Loucy (cell line): ENCODE measurements around the gene UNC13B.
"Not testable (repeated sequence)": the region's sequence is repeated elsewhere in the genome, so short reads cannot be mapped to it uniquely, and the experiment has no call there.

ENCODE experiments used
- H2AFZ ChIP-seq: fragments of 200-600 bp; sonication (generic); 2 replicates; pipeline ENCODE4 v1.6.0; 2016; ENCODE audit warnings: antibody characterized with exemption, mild to moderate bottlenecking, low read length, moderate library complexity
- H3F3A ChIP-seq: fragments of 200-600 bp; 2 replicates; pipeline ENCODE4 v1.6.0; 2016; ENCODE audit warnings: antibody characterized with exemption, low read depth, mild to moderate bottlenecking
- H3K27me3 ChIP-seq: fragments of 200-600 bp; sonication (generic); 2 replicates; pipeline ENCODE4 v1.6.1; 2014; ENCODE audit warnings: low read length, mild to moderate bottlenecking; ENCODE audit not compliant: insufficient read depth, poor library complexity, severe bottlenecking
- H3K36me3 ChIP-seq: fragments of 200-600 bp; sonication (generic); 2 replicates; pipeline ENCODE4 v1.6.1; 2016; ENCODE audit warnings: low read length; ENCODE audit not compliant: insufficient read depth
- H3K4me1 ChIP-seq: fragments of 200-600 bp; sonication (generic); 2 replicates; pipeline ENCODE4 v1.5.1; 2014; ENCODE audit warnings: low read length, mild to moderate bottlenecking; ENCODE audit not compliant: insufficient read depth, poor library complexity, severe bottlenecking
- H3K4me2 ChIP-seq: fragments of 200-600 bp; sonication (generic); 2 replicates; pipeline ENCODE4 v1.6.0; 2014; ENCODE audit warnings: antibody characterized with exemption, low read length, low read depth, mild to moderate bottlenecking; ENCODE audit not compliant: poor library complexity, severe bottlenecking
- H3K4me3 ChIP-seq: fragments of 200-600 bp; sonication (generic); 2 replicates; pipeline ENCODE4 v1.5.1; 2014; ENCODE audit warnings: low read length, mild to moderate bottlenecking, mixed read lengths; ENCODE audit not compliant: poor library complexity, severe bottlenecking
- H3K79me2 ChIP-seq: fragments of 200-600 bp; sonication (generic); 2 replicates; pipeline ENCODE4 v1.6.1; 2014; ENCODE audit warnings: low read length; ENCODE audit not compliant: insufficient read depth
- H3K9ac ChIP-seq: fragments of 200-600 bp; sonication (generic); 2 replicates; pipeline ENCODE4 v1.6.0; 2014; ENCODE audit warnings: mild to moderate bottlenecking, low read depth, low read length, moderate library complexity; ENCODE audit not compliant: poor library complexity, severe bottlenecking
- H3K9me2 ChIP-seq: fragments of 200-600 bp; sonication (generic); replicated peaks from 2 replicates; pipeline ENCODE4 v1.6.1; 2016; ENCODE audit warnings: low read depth, low read length, mixed read lengths
- H3K9me3 ChIP-seq: fragments of 200-600 bp; sonication (generic); 2 replicates; pipeline ENCODE4 v1.6.1; 2014; ENCODE audit warnings: mild to moderate bottlenecking, antibody characterized with exemption, low read length, low read depth; ENCODE audit not compliant: insufficient read depth
- H4K20me1 ChIP-seq: fragments of 200-600 bp; sonication (generic); 2 replicates; pipeline ENCODE4 v1.6.0; 2014; ENCODE audit warnings: antibody characterized with exemption, low read length, mild to moderate bottlenecking; ENCODE audit not compliant: insufficient read depth, poor library complexity, severe bottlenecking
- CTCF ChIP-seq: fragments of 200-600 bp; sonication (generic); conservative IDR thresholded peaks from 2 replicates; pipeline ENCODE4 v1.5.1; 2014; ENCODE audit warnings: mild to moderate bottlenecking, antibody characterized with exemption, low read length
- EZH2phosphoT487 ChIP-seq: fragments of 200-600 bp; IDR thresholded peaks from 2 replicates; pipeline ENCODE4 v1.6.1; 2018; ENCODE audit warnings: antibody characterized with exemption, mild to moderate bottlenecking, moderate library complexity, borderline replicate concordance

Gene UNC13B

GRCh38 chr9:35179347-35180280 is 17.8 kb downstream of the UNC13B start:
- Histone ChIP-seq H3K27me3 (no peaks in the 10 kb centered on the region), H3K9ac (no peak overlapping the region), H3K4me3 (no peak overlapping the region), H3K9me2 (no peaks in the 10 kb centered on the region), H2AFZ (no peak overlapping the region), H3K36me3 (no peaks in the 10 kb centered on the region), H3K79me2 (no peaks in the 10 kb centered on the region), H3K4me2 (no peak overlapping the region), H4K20me1 (no peaks in the 10 kb centered on the region), H3F3A (no peaks in the 10 kb centered on the region), H3K4me1 (no peaks in the 10 kb centered on the region), H3K9me3 (no peaks in the 10 kb centered on the region)
- TF ChIP-seq CTCF = no peak

GRCh38 chr9:35180801-35181200 is 19.0 kb downstream of the UNC13B start:
- Histone ChIP-seq H3K36me3 (no peaks in the 10 kb centered on the region), H3K4me3 (no peak overlapping the region), H3K79me2 (no peaks in the 10 kb centered on the region), H3K9me2 (no peaks in the 10 kb centered on the region), H3F3A (no peaks in the 10 kb centered on the region), H3K9ac (no peak overlapping the region), H2AFZ (no peak overlapping the region), H3K27me3 (no peaks in the 10 kb centered on the region), H3K9me3 (no peaks in the 10 kb centered on the region), H3K4me1 (no peaks in the 10 kb centered on the region), H4K20me1 (no peaks in the 10 kb centered on the region), H3K4me2 (no peak overlapping the region)
- TF ChIP-seq EZH2phosphoT487 (no peak), CTCF (no peak)

GRCh38 chr9:35182401-35182800 is 20.6 kb downstream of the UNC13B start:
- H3F3A ChIP-seq, H3K4me1 ChIP-seq, H3K9me3 ChIP-seq, H3K4me2 ChIP-seq, H3K9me2 ChIP-seq, H3K4me3 ChIP-seq, H3K27me3 ChIP-seq, H4K20me1 ChIP-seq, H3K9ac ChIP-seq, H3K36me3 ChIP-seq, H3K79me2 ChIP-seq, H2AFZ ChIP-seq: not testable (repeated sequence)

- H3K9me3 ChIP-seq, H3K4me1 ChIP-seq, H3K79me2 ChIP-seq, H3K9me2 ChIP-seq, H3K9ac ChIP-seq, H3K27me3 ChIP-seq, H3F3A ChIP-seq, H4K20me1 ChIP-seq, H3K4me2 ChIP-seq, H2AFZ ChIP-seq, H3K36me3 ChIP-seq, H3K4me3 ChIP-seq: not testable (repeated sequence)
These were observed 21.4 kb downstream of the UNC13B start for GRCh38 chr9:35182996-35183754.

GRCh38 chr9:35183755-35184480 is 22.1 kb downstream of the UNC13B start:
- H3K9me3 ChIP-seq, H4K20me1 ChIP-seq, H3K4me2 ChIP-seq, H3K4me3 ChIP-seq, H3K9ac ChIP-seq, H3F3A ChIP-seq, H3K36me3 ChIP-seq, H2AFZ ChIP-seq, H3K79me2 ChIP-seq, H3K4me1 ChIP-seq, H3K27me3 ChIP-seq, H3K9me2 ChIP-seq: not testable (repeated sequence)
